ENCODE data around the gene SLC35E4.

- TF ChIP-seq EP300 (IDR thresholded peaks at IDR 0.05): no peak
- TF ChIP-seq POLR2A (IDR thresholded peaks at IDR 0.05; ENCODE audit: low read depth): no peak
- TF ChIP-seq CTCF (IDR thresholded peaks at IDR 0.05): no peak
Observed at GRCh38 chr22:30598986-30599385, 36.6 kb upstream of the SLC35E4 start.
